KMS-11 (cell line): ENCODE results near the gene EPHA6.

Source experiments
- H2AFZ ChIP-seq: fragments of 200-600 bp; sonication (generic); 2 replicates; pipeline ENCODE4 v1.6.1; 2016; ENCODE audit warnings: antibody characterized with exemption, mixed run types, low read depth
- H3K27ac ChIP-seq: fragments of 200-600 bp; sonication (generic); 2 replicates; pipeline ENCODE4 v1.6.1; 2016; ENCODE audit warnings: mild to moderate bottlenecking, mixed run types
- H3K27me3 ChIP-seq: fragments of 200-600 bp; sonication (generic); 2 replicates; pipeline ENCODE4 v1.6.1; 2017; ENCODE audit warnings: mild to moderate bottlenecking, low read depth, mixed run types, moderate library complexity; ENCODE audit not compliant: insufficient read depth
- H3K36me3 ChIP-seq: fragments of 200-600 bp; sonication (generic); 2 replicates; pipeline ENCODE4 v1.6.1; 2017; ENCODE audit warnings: mild to moderate bottlenecking, mixed run types; ENCODE audit not compliant: insufficient read depth
- H3K4me1 ChIP-seq: fragments of 200-600 bp; sonication (generic); 2 replicates; pipeline ENCODE4 v1.6.1; 2016; ENCODE audit warnings: mild to moderate bottlenecking, low read depth, mixed run types; ENCODE audit not compliant: poor library complexity, severe bottlenecking
- H3K4me2 ChIP-seq: fragments of 200-600 bp; sonication (generic); 2 replicates; pipeline ENCODE4 v1.7.0; 2016; ENCODE audit warnings: mild to moderate bottlenecking, mixed run types
- H3K4me3 ChIP-seq: fragments of 200-600 bp; sonication (generic); IDR thresholded peaks from 2 replicates; pipeline ENCODE4 v1.6.1; 2017; ENCODE audit warnings: low read depth, low read length, mixed read lengths; ENCODE audit not compliant: insufficient read depth
- H3K79me2 ChIP-seq: fragments of 200-600 bp; sonication (generic); 2 replicates; pipeline ENCODE4 v1.6.1; 2016; ENCODE audit warnings: low read depth, mixed run types; ENCODE audit not compliant: insufficient read depth
- H3K9ac ChIP-seq: fragments of 200-600 bp; sonication (generic); 2 replicates; pipeline ENCODE4 v1.6.1; 2016; ENCODE audit warnings: mild to moderate bottlenecking, mixed run types
- H4K20me1 ChIP-seq: fragments of 200-600 bp; sonication (generic); 2 replicates; pipeline ENCODE4 v1.6.1; 2016; ENCODE audit warnings: mild to moderate bottlenecking, mixed run types; ENCODE audit not compliant: insufficient read depth
- TF ChIP-seq, protein P1 (sequence below): fragments of 200-600 bp; sonication (generic); conservative IDR thresholded peaks from 2 replicates; pipeline ENCODE4 v1.6.1; 2017; ENCODE audit warnings: low read depth, mild to moderate bottlenecking, antibody characterized with exemption, low read length, moderate library complexity, mixed read lengths

The EPHA6 gene

DNA sequence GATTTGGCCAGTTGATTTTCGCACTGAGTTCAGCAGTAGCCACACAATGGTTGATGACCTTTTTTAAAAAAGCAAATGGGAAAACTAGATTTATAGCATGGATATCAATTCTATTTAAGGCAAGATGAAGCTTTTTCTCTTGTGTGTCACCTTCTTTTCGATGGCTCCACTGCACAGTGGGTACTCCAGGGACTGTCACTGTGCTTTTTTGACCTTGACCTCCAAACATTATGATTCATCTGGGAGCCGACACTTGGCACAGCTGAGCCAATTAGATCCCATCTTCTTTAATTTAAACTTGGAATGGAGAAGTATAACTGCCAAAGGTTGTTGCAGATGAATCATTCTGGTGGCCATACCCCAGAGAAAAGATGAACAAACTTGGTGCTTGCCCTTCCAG is 367.3 kb downstream of the EPHA6 start:
- no peaks in the 10 kb centered on the region for H3K27me3 ChIP-seq

DNA sequence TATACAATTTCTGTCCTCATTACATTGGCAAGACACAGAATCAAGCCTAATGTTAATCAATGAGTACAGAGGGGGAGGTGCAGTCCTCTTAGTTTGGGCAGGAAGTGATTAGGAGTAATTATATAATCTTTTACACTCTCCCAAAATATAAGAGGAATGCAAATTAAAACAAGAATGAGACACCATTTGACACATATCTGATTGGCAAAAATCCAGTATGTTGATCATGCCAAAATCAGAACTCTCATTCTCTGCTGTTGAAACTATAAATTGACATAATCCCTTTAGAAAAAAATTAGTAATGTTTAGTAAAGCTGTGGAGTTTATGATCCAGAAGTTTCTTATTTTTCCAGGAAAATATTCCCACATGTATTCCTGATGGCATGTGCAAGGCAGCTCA is 373.4 kb downstream of the EPHA6 start:
- TF ChIP-seq, protein P1, sequence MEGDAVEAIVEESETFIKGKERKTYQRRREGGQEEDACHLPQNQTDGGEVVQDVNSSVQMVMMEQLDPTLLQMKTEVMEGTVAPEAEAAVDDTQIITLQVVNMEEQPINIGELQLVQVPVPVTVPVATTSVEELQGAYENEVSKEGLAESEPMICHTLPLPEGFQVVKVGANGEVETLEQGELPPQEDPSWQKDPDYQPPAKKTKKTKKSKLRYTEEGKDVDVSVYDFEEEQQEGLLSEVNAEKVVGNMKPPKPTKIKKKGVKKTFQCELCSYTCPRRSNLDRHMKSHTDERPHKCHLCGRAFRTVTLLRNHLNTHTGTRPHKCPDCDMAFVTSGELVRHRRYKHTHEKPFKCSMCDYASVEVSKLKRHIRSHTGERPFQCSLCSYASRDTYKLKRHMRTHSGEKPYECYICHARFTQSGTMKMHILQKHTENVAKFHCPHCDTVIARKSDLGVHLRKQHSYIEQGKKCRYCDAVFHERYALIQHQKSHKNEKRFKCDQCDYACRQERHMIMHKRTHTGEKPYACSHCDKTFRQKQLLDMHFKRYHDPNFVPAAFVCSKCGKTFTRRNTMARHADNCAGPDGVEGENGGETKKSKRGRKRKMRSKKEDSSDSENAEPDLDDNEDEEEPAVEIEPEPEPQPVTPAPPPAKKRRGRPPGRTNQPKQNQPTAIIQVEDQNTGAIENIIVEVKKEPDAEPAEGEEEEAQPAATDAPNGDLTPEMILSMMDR: no peak
- no peak overlapping the region for H3K27ac ChIP-seq
- no peak overlapping the region for H3K9ac ChIP-seq
- no peaks in the 10 kb centered on the region for H4K20me1 ChIP-seq
- no peak overlapping the region for H3K4me2 ChIP-seq
- no peak overlapping the region for H3K4me3 ChIP-seq
- no peak overlapping the region for H2AFZ ChIP-seq
- no peaks in the 10 kb centered on the region for H3K36me3 ChIP-seq
- H3K79me2 ChIP-seq: no peaks in the 10 kb centered on the region
- no peaks in the 10 kb centered on the region for H3K27me3 ChIP-seq
- no peaks in the 10 kb centered on the region for H3K4me1 ChIP-seq

More for the DNA sequence above, 367.3 kb downstream of the EPHA6 start:
- Histone ChIP-seq H3K9ac (no peak overlapping the region), H3K4me3 (no peak overlapping the region), H3K27ac (no peak overlapping the region), H2AFZ (no peak overlapping the region), H4K20me1 (no peaks in the 10 kb centered on the region), H3K4me1 (no peaks in the 10 kb centered on the region), H3K79me2 (no peaks in the 10 kb centered on the region), H3K4me2 (no peak overlapping the region), H3K36me3 (no peaks in the 10 kb centered on the region)
- TF ChIP-seq, protein P1: no peak

DNA sequence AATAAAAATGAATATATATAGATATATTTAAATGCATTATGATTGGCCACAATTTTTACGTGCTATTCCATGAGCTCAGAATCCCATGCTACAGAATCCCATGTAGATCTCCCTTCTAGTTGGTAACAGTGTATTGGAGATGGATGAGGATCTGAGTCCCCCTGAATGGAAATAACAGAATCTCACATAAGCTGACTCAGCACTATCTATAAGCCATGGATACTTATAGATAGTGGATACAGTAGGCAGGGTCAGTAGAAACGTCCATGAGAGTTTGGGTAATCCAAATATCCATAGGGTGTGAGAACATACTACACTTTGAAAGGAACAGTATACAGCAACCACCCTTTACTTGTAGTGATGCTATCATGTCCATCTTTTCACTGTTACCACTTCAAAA is 375.4 kb downstream of the EPHA6 start:
- no peaks in the 10 kb centered on the region for H3K27me3 ChIP-seq
- H4K20me1 ChIP-seq: no peaks in the 10 kb centered on the region
- H3K36me3 ChIP-seq: no peaks in the 10 kb centered on the region
- no peaks in the 10 kb centered on the region for H3K4me1 ChIP-seq
- TF ChIP-seq, protein P1: no peak
- H3K79me2 ChIP-seq: no peaks in the 10 kb centered on the region
- H2AFZ ChIP-seq: no peak overlapping the region
- no peak overlapping the region for H3K4me2 ChIP-seq
- no peak overlapping the region for H3K4me3 ChIP-seq
- H3K27ac ChIP-seq: no peak overlapping the region
- H3K9ac ChIP-seq: no peak overlapping the region

DNA sequence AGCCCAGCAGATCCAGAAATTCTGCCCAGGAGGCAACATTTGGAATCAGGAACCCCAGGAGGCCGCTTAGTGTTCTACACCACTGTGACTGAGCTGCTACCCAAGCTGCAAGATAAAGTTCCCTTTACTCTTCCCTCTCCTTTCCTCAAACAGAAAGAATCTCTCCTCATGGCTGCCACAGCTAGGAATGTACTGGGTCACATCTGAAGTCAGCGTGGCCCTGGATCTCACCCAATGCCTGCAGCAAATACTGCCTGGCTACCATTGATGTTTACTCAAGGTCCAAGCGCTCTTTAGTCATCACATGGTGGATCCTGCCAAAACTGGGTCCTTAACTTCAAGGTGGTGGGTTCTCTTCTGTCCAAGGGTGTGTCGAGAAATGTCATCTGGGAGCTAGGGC is 382.7 kb downstream of the EPHA6 start:
- Histone ChIP-seq H3K79me2 (no peaks in the 10 kb centered on the region), H3K36me3 (no peaks in the 10 kb centered on the region), H3K4me1 (no peaks in the 10 kb centered on the region), H4K20me1 (no peaks in the 10 kb centered on the region), H3K9ac (no peak overlapping the region), H3K27me3 (no peaks in the 10 kb centered on the region), H2AFZ (no peak overlapping the region), H3K27ac (no peak overlapping the region), H3K4me2 (no peak overlapping the region), H3K4me3 (no peak overlapping the region)
- TF ChIP-seq, protein P1: no peak
